CD14-positive monocyte (primary cell): Measurements from ENCODE around the gene TDRD1. TPM values are rescaled to one million over a fixed set of nuclear protein-coding genes. Genes with fewer than 3 reads are reported as not detected.

Source experiments
- DNase-seq, 3 donors: peaks; one replicate each; pipeline ENCODE4 v3.0.0-alpha.2; 2011 to 2022
- H2AFZ ChIP-seq: 2 replicates; pipeline ENCODE4 v1.6.0; 2012; ENCODE audit warnings: mild to moderate bottlenecking, low read depth, low read length, inconsistent platforms; ENCODE audit not compliant: insufficient read depth, poor library complexity, severe bottlenecking
- H3K27ac ChIP-seq, 2 donors: 1 replicate in 1 of 2; 2 replicates in 1 of 2; pipeline ENCODE4 v1.5.1; 2012 to 2013; ENCODE audit warnings: low read length in 2 of 2, control low read depth in 1 of 2, inconsistent platforms in 1 of 2, low read depth in 1 of 2, mild to moderate bottlenecking in 1 of 2
- H3K27me3 ChIP-seq, 2 donors: one replicate each; pipeline versions ENCODE4 v1.6.0 to v1.6.1; 2011 to 2013; ENCODE audit warnings: low read length in 2 of 2; ENCODE audit not compliant: control insufficient read depth in 2 of 2, insufficient read depth in 2 of 2
- H3K36me3 ChIP-seq, 2 donors: replicated peaks in 1 of 2; 1 replicate in 1 of 2; 2 replicates in 1 of 2; pipeline versions ENCODE4 v1.5.1 to v1.6.1; 2012 to 2013; ENCODE audit warnings: low read length in 2 of 2, control low read depth in 1 of 2, inconsistent platforms in 1 of 2, mild to moderate bottlenecking in 1 of 2; ENCODE audit not compliant: insufficient read depth in 2 of 2, control insufficient read depth in 1 of 2
- H3K4me1 ChIP-seq, 2 donors: 1 replicate in 1 of 2; 2 replicates in 1 of 2; pipeline versions ENCODE4 v1.5.1 to v1.6.1; 2012 to 2013; ENCODE audit warnings: low read length in 2 of 2, control low read depth in 1 of 2, inconsistent platforms in 1 of 2, mild to moderate bottlenecking in 1 of 2, moderate library complexity in 1 of 2; ENCODE audit not compliant: insufficient read depth in 2 of 2, control insufficient read depth in 1 of 2
- H3K4me2 ChIP-seq: replicated peaks from 2 replicates; pipeline ENCODE3; 2012; ENCODE audit warnings: low read length, moderate library complexity, mild to moderate bottlenecking; ENCODE audit not compliant: poor library complexity, severe bottlenecking; ENCODE audit errors: extremely low read depth
- H3K4me3 ChIP-seq, 3 experiments: fragments of 200-600 bp in 1 of 3; sonication (generic) in 1 of 3; replicated peaks in 1 of 3; 1 replicate in 2 of 3; 2 replicates in 1 of 3; pipeline ENCODE4 v1.5.1; 2011 to 2013; ENCODE audit warnings: low read length in 3 of 3, mild to moderate bottlenecking in 3 of 3, control low read depth in 2 of 3, low read depth in 2 of 3, inconsistent platforms in 1 of 3, moderate library complexity in 1 of 3
- H3K79me2 ChIP-seq: 2 replicates; pipeline ENCODE4 v1.6.0; 2012; ENCODE audit warnings: mild to moderate bottlenecking, control low read depth, inconsistent platforms, low read length, moderate library complexity; ENCODE audit not compliant: insufficient read depth
- H3K9ac ChIP-seq: 2 replicates; pipeline ENCODE4 v1.6.0; 2017; ENCODE audit warnings: low read length, mild to moderate bottlenecking; ENCODE audit not compliant: insufficient read depth, poor library complexity, severe bottlenecking
- H3K9me3 ChIP-seq, 2 donors: replicated peaks in 1 of 2; 1 replicate in 1 of 2; 2 replicates in 1 of 2; pipeline versions ENCODE4 v1.5.1 to v1.6.1; 2012 to 2013; ENCODE audit warnings: low read length in 2 of 2, control low read depth in 1 of 2; ENCODE audit not compliant: control insufficient read depth in 1 of 2, insufficient read depth in 1 of 2
- H4K20me1 ChIP-seq: 2 replicates; pipeline ENCODE4 v1.6.0; 2012; ENCODE audit warnings: mild to moderate bottlenecking, low read length, control low read depth, moderate library complexity; ENCODE audit not compliant: insufficient read depth
- H3K27ac Mint-ChIP-seq, 7 donors: one replicate each; pipeline ENCODE4 v1.8.0; 2020; ENCODE audit warnings: mild to moderate bottlenecking in 7 of 7, mixed read lengths in 7 of 7, moderate library complexity in 6 of 7, inconsistent platforms in 2 of 7
- H3K27me3 Mint-ChIP-seq, 3 donors: one replicate each; pipeline ENCODE4 v1.8.0; 2021 to 2022; ENCODE audit warnings: low read depth in 3 of 3, mild to moderate bottlenecking in 3 of 3, mixed read lengths in 3 of 3, moderate library complexity in 3 of 3, inconsistent platforms in 1 of 3
- H3K36me3 Mint-ChIP-seq, 2 donors: one replicate each; pipeline ENCODE4 v1.8.0; 2020; ENCODE audit warnings: mixed read lengths in 2 of 2, inconsistent platforms in 1 of 2, mild to moderate bottlenecking in 1 of 2
- H3K4me1 Mint-ChIP-seq: one replicate; pipeline ENCODE4 v1.8.0; 2020; ENCODE audit warnings: mild to moderate bottlenecking, mixed read lengths
- H3K4me3 Mint-ChIP-seq, 2 donors: one replicate each; pipeline ENCODE4 v1.8.0; 2020; ENCODE audit warnings: mild to moderate bottlenecking in 2 of 2, mixed read lengths in 2 of 2, moderate library complexity in 1 of 2
- H3K9me3 Mint-ChIP-seq, 7 donors: one replicate each; pipeline ENCODE4 v1.8.0; 2020 to 2022; ENCODE audit warnings: mixed read lengths in 7 of 7, mild to moderate bottlenecking in 6 of 7, moderate library complexity in 6 of 7, inconsistent platforms in 2 of 7
- WGBS: methylation state at CpG from one replicate; pipeline ENCODE4 v1.1.5; 2013; ENCODE audit warnings: missing lambda C conversion rate; ENCODE audit not compliant: insufficient coverage; 5-methylcytosine and 5-hydroxymethylcytosine counted together
- intact Hi-C, 2 donors: fragments of 100-400 bp; cut with micrococcal nuclease; formaldehyde crosslinking; loops; one replicate each; pipeline versions ENCODE4 v1.15.0 to v1.15.1; 2023
- polyA plus RNA-seq, 3 donors: library from polyadenylated mRNA; depleted of rRNA in 1 of 3; unstranded in 2 of 3; stranded (reverse) in 1 of 3; fragments of 300-500 nt in 2 of 3; fragments of >200 nt in 1 of 3; fragmentation: Illumina TruSeq in 2 of 3; gene quantifications; 1 replicate in 2 of 3; 2 replicates in 1 of 3; pipeline ENCODE4 v1.2.3, GENCODE V29; 2012 to 2021
- TF ChIP-seq, protein P1 (sequence below): fragments of 200-600 bp; IDR thresholded peaks from one replicate; pipeline ENCODE4 v1.8.0; 2022; ENCODE audit warnings: antibody characterized with exemption, mild to moderate bottlenecking

The TDRD1 gene
- polyA plus RNA-seq, 3 donors, result not detected

DNA sequence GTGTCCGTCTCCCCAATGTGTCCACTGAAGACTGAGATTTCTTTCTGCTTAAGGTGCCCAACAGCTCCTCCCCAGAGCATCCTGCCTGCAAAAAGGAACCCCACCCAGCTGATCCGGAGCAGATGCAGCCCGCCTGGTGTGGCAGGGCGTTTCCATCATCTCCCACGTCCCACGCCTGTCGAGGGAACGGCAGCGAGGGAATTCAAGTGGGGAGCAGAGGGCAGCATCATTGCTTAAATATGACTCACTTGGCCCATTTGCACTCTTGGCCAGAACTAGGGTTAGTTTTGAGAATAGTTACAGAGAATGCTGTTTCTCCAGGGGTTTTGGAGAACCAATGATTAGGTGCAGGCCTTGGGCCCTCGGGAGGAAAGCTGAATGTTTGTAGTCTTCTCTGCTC, 80.7 kb downstream of the TDRD1 start:
- Histone ChIP-seq H3K36me3 (no peaks in the 10 kb centered on the region), H3K79me2 (no peaks in the 10 kb centered on the region), H3K4me2 (no peak overlapping the region), H3K9ac (no peak overlapping the region), H3K9me3 (no peaks in the 10 kb centered on the region), H3K4me3 (no peak overlapping the region), H3K27me3 (no peaks in the 10 kb centered on the region), H3K4me1 (no peaks in the 10 kb centered on the region), H3K27ac (no peak overlapping the region), H4K20me1 (no peaks in the 10 kb centered on the region), H2AFZ (no peak overlapping the region)
- Mint-ChIP-seq H3K4me1 (no peaks in the 10 kb centered on the region), H3K36me3 (no peaks in the 10 kb centered on the region), H3K4me3 (no peak overlapping the region), H3K27me3 (peaks cover 1 to 8% (median 5%) of the 10 kb centered on the region in 3 donors), H3K27ac (no peak overlapping the region), H3K9me3 (peaks cover 0 to 2% (median 0%) of the 10 kb centered on the region in 7 donors)
- 97% methylated on average over 10 of the region's 10 CpGs for WGBS
- TF ChIP-seq, protein P1, sequence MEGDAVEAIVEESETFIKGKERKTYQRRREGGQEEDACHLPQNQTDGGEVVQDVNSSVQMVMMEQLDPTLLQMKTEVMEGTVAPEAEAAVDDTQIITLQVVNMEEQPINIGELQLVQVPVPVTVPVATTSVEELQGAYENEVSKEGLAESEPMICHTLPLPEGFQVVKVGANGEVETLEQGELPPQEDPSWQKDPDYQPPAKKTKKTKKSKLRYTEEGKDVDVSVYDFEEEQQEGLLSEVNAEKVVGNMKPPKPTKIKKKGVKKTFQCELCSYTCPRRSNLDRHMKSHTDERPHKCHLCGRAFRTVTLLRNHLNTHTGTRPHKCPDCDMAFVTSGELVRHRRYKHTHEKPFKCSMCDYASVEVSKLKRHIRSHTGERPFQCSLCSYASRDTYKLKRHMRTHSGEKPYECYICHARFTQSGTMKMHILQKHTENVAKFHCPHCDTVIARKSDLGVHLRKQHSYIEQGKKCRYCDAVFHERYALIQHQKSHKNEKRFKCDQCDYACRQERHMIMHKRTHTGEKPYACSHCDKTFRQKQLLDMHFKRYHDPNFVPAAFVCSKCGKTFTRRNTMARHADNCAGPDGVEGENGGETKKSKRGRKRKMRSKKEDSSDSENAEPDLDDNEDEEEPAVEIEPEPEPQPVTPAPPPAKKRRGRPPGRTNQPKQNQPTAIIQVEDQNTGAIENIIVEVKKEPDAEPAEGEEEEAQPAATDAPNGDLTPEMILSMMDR, result no peak
- intact Hi-C loops, result no loop called here
- no peak for DNase-seq

DNA sequence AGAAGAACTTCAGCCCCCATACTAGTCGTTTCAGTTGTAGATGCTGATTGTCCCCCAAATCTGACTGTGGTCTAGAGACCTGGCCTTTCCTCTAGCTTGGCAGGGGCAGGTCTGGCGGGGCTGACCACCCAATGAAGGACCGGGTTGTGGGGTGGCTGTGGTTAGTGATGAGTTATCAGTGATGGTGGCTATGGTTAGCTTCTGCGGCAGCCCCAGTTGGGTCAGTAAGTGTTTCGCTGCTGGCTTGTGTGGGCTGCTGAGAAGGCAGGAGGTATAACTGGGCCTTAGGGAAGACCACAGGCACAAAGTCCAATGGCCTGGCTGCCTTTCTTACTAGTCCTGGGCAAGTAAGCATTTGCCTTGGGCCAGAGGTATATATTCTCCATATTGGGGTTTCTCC, 81.2 kb downstream of the TDRD1 start:
- TF ChIP-seq, protein P1, result no peak
- H3K27me3 ChIP-seq, result no peaks in the 10 kb centered on the region
- no peaks in the 10 kb centered on the region for H3K79me2 ChIP-seq
- Mint-ChIP-seq H3K27ac (no peak overlapping the region), H3K27me3 (peaks cover 1 to 5% (median 5%) of the 10 kb centered on the region in 3 donors), H3K4me3 (no peak overlapping the region), H3K4me1 (no peaks in the 10 kb centered on the region), H3K36me3 (no peaks in the 10 kb centered on the region), H3K9me3 (peaks cover 0 to 2% (median 0%) of the 10 kb centered on the region in 7 donors)
- no peak overlapping the region for H2AFZ ChIP-seq
- intact Hi-C loops, result no loop called here
- H3K36me3 ChIP-seq, result no peaks in the 10 kb centered on the region
- H3K4me1 ChIP-seq, result no peaks in the 10 kb centered on the region
- no peak overlapping the region for H3K4me2 ChIP-seq
- no peaks in the 10 kb centered on the region for H3K9me3 ChIP-seq
- H3K9ac ChIP-seq, result no peak overlapping the region
- H3K4me3 ChIP-seq, result no peak overlapping the region
- H4K20me1 ChIP-seq, result no peaks in the 10 kb centered on the region
- WGBS, result 100% methylated on average over 4 of the region's 5 CpGs
- DNase-seq, result no peak
- H3K27ac ChIP-seq, result no peak overlapping the region
